Lung (tissue), 12 donors: Measurements from ENCODE around the gene SPATS2L. TPM values are rescaled to one million over a fixed set of nuclear protein-coding genes. Genes with fewer than 3 reads are reported as not detected.

Source experiments
- ATAC-seq: fragments of 200-7000 bp; cut with Tn5 transposase; one replicate; pipeline ENCODE4 v1.9.1; 2020; ENCODE audit warnings: moderate number of reproducible peaks; ENCODE audit not compliant: insufficient read depth, low FRiP score
- DNase-seq, 3 donors: peaks; one replicate each; pipeline ENCODE4 v3.0.0-alpha.2; 2013 to 2017
- H3K27ac ChIP-seq, 2 donors: one replicate each; pipeline ENCODE4 v1.5.1; 2013; ENCODE audit warnings: mild to moderate bottlenecking in 2 of 2, moderate library complexity in 2 of 2, control low read depth in 1 of 2, inconsistent platforms in 1 of 2, low read depth in 1 of 2, low read length in 1 of 2
- H3K27me3 ChIP-seq, 3 donors: one replicate each; pipeline ENCODE4 v1.5.1; 2013; ENCODE audit warnings: low read length in 2 of 3; ENCODE audit not compliant: control insufficient read depth in 3 of 3, insufficient read depth in 3 of 3
- H3K36me3 ChIP-seq, 4 donors: one replicate each; pipeline ENCODE4 v1.5.1; 2013; ENCODE audit warnings: low read length in 4 of 4, mild to moderate bottlenecking in 1 of 4, moderate library complexity in 1 of 4; ENCODE audit not compliant: control insufficient read depth in 4 of 4, insufficient read depth in 4 of 4
- H3K4me1 ChIP-seq, 5 donors: one replicate each; pipeline ENCODE4 v1.5.1; 2013; ENCODE audit warnings: low read length in 5 of 5, mild to moderate bottlenecking in 2 of 5, moderate library complexity in 1 of 5; ENCODE audit not compliant: control insufficient read depth in 5 of 5, insufficient read depth in 5 of 5
- H3K4me3 ChIP-seq: one replicate; pipeline ENCODE4 v1.5.1; 2013; ENCODE audit warnings: mild to moderate bottlenecking, control low read depth, moderate library complexity
- H3K9ac ChIP-seq, 2 donors: one replicate each; pipeline ENCODE4 v1.5.1; 2013; ENCODE audit warnings: low read length in 2 of 2, control low read depth in 1 of 2; ENCODE audit not compliant: insufficient read depth in 1 of 2
- H3K9me3 ChIP-seq, 4 donors: one replicate each; pipeline ENCODE4 v1.5.1; 2013; ENCODE audit warnings: low read length in 3 of 4, mild to moderate bottlenecking in 1 of 4, moderate library complexity in 1 of 4; ENCODE audit not compliant: control insufficient read depth in 4 of 4, insufficient read depth in 3 of 4
- CTCF ChIP-seq: IDR thresholded peaks from 2 replicates; pipeline ENCODE4 v1.5.1; 2012; ENCODE audit warnings: mild to moderate bottlenecking; ENCODE audit errors: control extremely low read depth, extremely low read depth
- WGBS, 2 donors: extraction: QIAGEN DNeasy Blood & Tissue Kit; methylation state at CpG; one replicate each; pipeline ENCODE4 v1.1.7; 2013; 5-methylcytosine and 5-hydroxymethylcytosine counted together
- polyA plus RNA-seq, 2 donors: library from polyadenylated mRNA; stranded (reverse); fragments of 200-250 nt; gene quantifications; one replicate each; pipeline ENCODE4 v1.2.1, GENCODE V29; 2013
- total RNA-seq, 2 donors: library from RNA; depleted of rRNA in 1 of 2; stranded (reverse); fragments of >200 nt in 1 of 2; gene quantifications; one replicate each; pipeline ENCODE4 v1.2.1, GENCODE V29; 2014 to 2021
- donor health status: control.
- donor health status: control.
- donor health status: Bipolar disorder and iron deficiency.
- donor health status: healthy.
- donor health status: DM: yes; HTN: yes; CAD: no.

The SPATS2L gene
- total and polyA plus RNA-seq, 4 donors = 30.5 to 96.8 (median 57.2) TPM

- 89 to 94% methylated on average over 1 of the region's 1 CpG for WGBS, 2 donors
- Histone ChIP-seq H3K4me3 (no peak overlapping the region), H3K27me3 (no peaks in the 10 kb centered on the region), H3K4me1 (peaks cover 2 to 31% (median 11%) of the 10 kb centered on the region in 5 donors), H3K27ac (no peak overlapping the region), H3K36me3 (no peaks in the 10 kb centered on the region), H3K9me3 (no peaks in the 10 kb centered on the region), H3K9ac (no peak overlapping the region)
- DNase-seq (no peak), ATAC-seq (no peak)
- no peak for TF ChIP-seq CTCF
These were observed 3.0 kb downstream of the SPATS2L start for GRCh38 chr2:200309296-200310049.

- H3K36me3 ChIP-seq = no peaks in the 10 kb centered on the region
- 89 to 91% methylated on average over 2 of the region's 2 CpGs for WGBS, 2 donors
- DNase-seq (no peak), ATAC-seq (no peak)
- TF ChIP-seq CTCF = no peak
- H3K9ac ChIP-seq = no peak overlapping the region
- no peak overlapping the region for H3K27ac ChIP-seq
- H3K9me3 ChIP-seq = no peaks in the 10 kb centered on the region
- no peak overlapping the region for H3K4me3 ChIP-seq
- no peaks in the 10 kb centered on the region for H3K27me3 ChIP-seq
- peaks cover 5 to 35% (median 11%) of the 10 kb centered on the region in 5 donors for H3K4me1 ChIP-seq
These were observed 4.1 kb downstream of the SPATS2L start for GRCh38 chr2:200310545-200310971.

- H3K27ac ChIP-seq = no peak overlapping the region
- H3K9me3 ChIP-seq = no peaks in the 10 kb centered on the region
- TF ChIP-seq CTCF = no peak
- H3K9ac ChIP-seq = no peak overlapping the region
- H3K4me3 ChIP-seq = no peak overlapping the region
- no peak for ATAC-seq
- H3K36me3 ChIP-seq = no peaks in the 10 kb centered on the region
- WGBS, 2 donors = 81 to 88% methylated on average over 3 of the region's 3 CpGs
- peaks cover 5 to 38% (median 11%) of the 10 kb centered on the region in 5 donors for H3K4me1 ChIP-seq
- no peak for DNase-seq
- no peaks in the 10 kb centered on the region for H3K27me3 ChIP-seq
These were observed 4.6 kb downstream of the SPATS2L start for GRCh38 chr2:200311139-200311538.
